BLaER1 treated with 17β-estradiol and CSF1 and Interleukin-3, amounts not matched to agents 10 nM and 100 nM (cell line): Measurements from ENCODE around the gene IST1.
A peak's percentile ranks its signal among the peaks of the same experiment; 100 is the strongest.
"Not testable (repeated sequence)": the region's sequence is repeated elsewhere in the genome, so short reads cannot be mapped to it uniquely, and the experiment has no call there.

Experiments used
- H3K27ac ChIP-seq, 11 experiments: shearing (Covaris generic); formaldehyde crosslinking; 2 replicates each; pipeline ENCODE4 v1.8.1; 2022
- H3K27me3 ChIP-seq, 11 experiments: shearing (Covaris generic); formaldehyde crosslinking; 2 replicates each; pipeline ENCODE4 v1.8.1; 2022
- H3K36me3 ChIP-seq, 11 experiments: shearing (Covaris generic); formaldehyde crosslinking; 2 replicates each; pipeline ENCODE4 v1.8.1; 2022
- H3K4me1 ChIP-seq, 10 experiments: shearing (Covaris generic); formaldehyde crosslinking; 2 replicates each; pipeline ENCODE4 v1.8.1; 2022
- H3K4me2 ChIP-seq, 11 experiments: shearing (Covaris generic); formaldehyde crosslinking; 2 replicates each; pipeline ENCODE4 v1.8.1; 2022
- H3K4me3 ChIP-seq, 10 experiments: shearing (Covaris generic); formaldehyde crosslinking; 2 replicates each; pipeline ENCODE4 v1.8.1; 2022
- H3K9ac ChIP-seq, 11 experiments: shearing (Covaris generic); formaldehyde crosslinking; 2 replicates each; pipeline ENCODE4 v1.8.1; 2022
- H3K9me3 ChIP-seq, 11 experiments: shearing (Covaris generic); formaldehyde crosslinking; replicated peaks in 1 of 11; 2 replicates each; pipeline ENCODE4 v1.8.1; 2022
- H4K20me1 ChIP-seq, 11 experiments: shearing (Covaris generic); formaldehyde crosslinking; 2 replicates each; pipeline ENCODE4 v1.8.1; 2022
- Cebpa-rat ChIP-seq, 11 experiments: shearing (Covaris generic); IDR thresholded peaks; 2 replicates each; pipeline ENCODE4 v1.8.1; 2022

Gene IST1

GRCh38 chr16:71903608-71904007 lies 8.3 kb downstream of the IST1 start:
- Histone ChIP-seq H4K20me1 (peaks cover 100% of the 10 kb centered on the region in 11 experiments), H3K4me2 (peak overlapping the region in 3 of 11 experiments; percentile 1 to 50 (median 8); a peak in 4 of 22 replicates)
- TF ChIP-seq Cebpa-rat (IDR thresholded peaks at IDR 0.05) = no peak

GRCh38 chr16:71904239-71904638 lies 8.9 kb downstream of the IST1 start:
- Histone ChIP-seq H3K4me3 (no peak overlapping the region), H3K9ac (no peak overlapping the region), H3K4me1 (peaks cover 17 to 89% (median 34%) of the 10 kb centered on the region in 10 experiments; a peak in 19 of 20 replicates), H3K9me3 (peaks cover 0 to 28% (median 14%) of the 10 kb centered on the region in 11 experiments; a peak in 16 of 22 replicates), H3K27me3 (no peaks in the 10 kb centered on the region), H3K27ac (0 out of 22 replicates have a peak overlapping the region, but pooled peaks of 1 of the 11 experiments have one; percentile 6), H3K36me3 (peaks cover 35 to 89% (median 68%) of the 10 kb centered on the region in 11 experiments), H3K4me2 (0 out of 22 replicates have a peak overlapping the region, but pooled peaks of 3 of the 11 experiments have one; percentile 9 to 50 (median 26)), H4K20me1 (peaks cover 100% of the 10 kb centered on the region in 11 experiments)
- TF ChIP-seq Cebpa-rat (IDR thresholded peaks at IDR 0.05) = no peak

More at GRCh38 chr16:71903608-71904007, 8.3 kb downstream of the IST1 start:
- H3K9me3 ChIP-seq = peaks cover 0 to 22% (median 8%) of the 10 kb centered on the region in 11 experiments; a peak in 14 of 22 replicates
- peaks cover 22 to 95% (median 39%) of the 10 kb centered on the region in 10 experiments; a peak in 19 of 20 replicates for H3K4me1 ChIP-seq
- H3K36me3 ChIP-seq = peaks cover 29 to 89% (median 68%) of the 10 kb centered on the region in 11 experiments; a peak in 21 of 22 replicates
- H3K9ac ChIP-seq = no peak overlapping the region
- no peak overlapping the region for H3K4me3 ChIP-seq
- H3K27ac ChIP-seq = no peak overlapping the region
- H3K27me3 ChIP-seq = no peaks in the 10 kb centered on the region

- not testable (repeated sequence) for H3K27me3 ChIP-seq, H3K4me3 ChIP-seq, H3K27ac ChIP-seq
- Histone ChIP-seq H3K4me1 (peaks cover 7 to 73% (median 20%) of the 10 kb centered on the region in 10 experiments; a peak in 15 of 20 replicates), H3K4me2 (peak overlapping the region in 4 of 11 experiments; percentile 12 to 37 (median 23); a peak in 6 of 22 replicates), H4K20me1 (peaks cover 100% of the 10 kb centered on the region in 11 experiments), H3K9ac (0 out of 22 replicates have a peak overlapping the region, but pooled peaks of 1 of the 11 experiments have one; percentile 19), H3K36me3 (peaks cover 47 to 99% (median 82%) of the 10 kb centered on the region in 11 experiments), H3K9me3 (peaks cover 0 to 39% (median 24%) of the 10 kb centered on the region in 11 experiments; a peak in 17 of 22 replicates)
Measured at GRCh38 chr16:71905765-71906164, 10.4 kb downstream of the IST1 start.

- no peak overlapping the region for H3K4me3 ChIP-seq
- no peaks in the 10 kb centered on the region for H3K27me3 ChIP-seq
- H3K9ac ChIP-seq = no peak overlapping the region
- peaks cover 0 to 69% (median 35%) of the 10 kb centered on the region in 11 experiments; a peak in 18 of 22 replicates for H3K9me3 ChIP-seq
- H3K4me1 ChIP-seq = peaks cover 0 to 56% (median 4%) of the 10 kb centered on the region in 10 experiments; a peak in 8 of 20 replicates
- H4K20me1 ChIP-seq = peaks cover 100% of the 10 kb centered on the region in 11 experiments
- TF ChIP-seq Cebpa-rat (IDR thresholded peaks at IDR 0.05) = no peak
- no peak overlapping the region for H3K27ac ChIP-seq
- H3K36me3 ChIP-seq = peaks cover 68 to 100% (median 98%) of the 10 kb centered on the region in 11 experiments
- H3K4me2 ChIP-seq = no peak overlapping the region
Measured at GRCh38 chr16:71911121-71911520, 15.8 kb downstream of the IST1 start.

- TF ChIP-seq Cebpa-rat (IDR thresholded peaks at IDR 0.05) = no peak
- Histone ChIP-seq H3K27me3 (no peaks in the 10 kb centered on the region), H3K4me3 (no peak overlapping the region), H3K9me3 (peaks cover 0 to 70% (median 50%) of the 10 kb centered on the region in 11 experiments; a peak in 17 of 22 replicates), H3K36me3 (peaks cover 73 to 100% (median 99%) of the 10 kb centered on the region in 11 experiments), H3K27ac (no peak overlapping the region), H3K9ac (no peak overlapping the region), H3K4me1 (peaks cover 0 to 48% (median 0%) of the 10 kb centered on the region in 10 experiments; a peak in 5 of 20 replicates), H3K4me2 (peak overlapping the region in 2 of 11 experiments; percentile 33 to 34; a peak in 4 of 22 replicates), H4K20me1 (peaks cover 98 to 100% (median 100%) of the 10 kb centered on the region in 11 experiments)
Measured at GRCh38 chr16:71912534-71913275, 17.4 kb downstream of the IST1 start.

GRCh38 chr16:71914802-71915201 lies 19.5 kb downstream of the IST1 start:
- Histone ChIP-seq H3K9me3 (peaks cover 8 to 72% (median 51%) of the 10 kb centered on the region in 11 experiments), H3K9ac (no peak overlapping the region), H3K4me2 (peak overlapping the region in 2 of 11 experiments; percentile 15 to 39; a peak in 3 of 22 replicates), H3K4me3 (no peak overlapping the region), H3K4me1 (peaks cover 0 to 61% (median 6%) of the 10 kb centered on the region in 10 experiments; a peak in 10 of 20 replicates), H4K20me1 (peaks cover 87 to 100% (median 100%) of the 10 kb centered on the region in 11 experiments), H3K27ac (no peak overlapping the region), H3K27me3 (no peaks in the 10 kb centered on the region), H3K36me3 (peaks cover 71 to 100% (median 99%) of the 10 kb centered on the region in 11 experiments)
- no peak for TF ChIP-seq Cebpa-rat (IDR thresholded peaks at IDR 0.05)

- peak overlapping the region in 2 of 11 experiments; percentile 15 to 39; a peak in 3 of 22 replicates for H3K4me2 ChIP-seq
- H3K4me3 ChIP-seq = no peak overlapping the region
- H3K27me3 ChIP-seq = no peaks in the 10 kb centered on the region
- H3K9me3 ChIP-seq = peaks cover 14 to 70% (median 48%) of the 10 kb centered on the region in 11 experiments
- peaks cover 0 to 66% (median 6%) of the 10 kb centered on the region in 10 experiments; a peak in 10 of 20 replicates for H3K4me1 ChIP-seq
- TF ChIP-seq Cebpa-rat (IDR thresholded peaks at IDR 0.05) = no peak
- no peak overlapping the region for H3K27ac ChIP-seq
- H3K9ac ChIP-seq = no peak overlapping the region
- peaks cover 71 to 100% (median 99%) of the 10 kb centered on the region in 11 experiments for H3K36me3 ChIP-seq
- H4K20me1 ChIP-seq = peaks cover 82 to 100% (median 100%) of the 10 kb centered on the region in 11 experiments
Measured at GRCh38 chr16:71915350-71915749, 20.0 kb downstream of the IST1 start.

- Histone ChIP-seq H3K27me3 (no peaks in the 10 kb centered on the region), H3K9ac (no peak overlapping the region), H3K4me1 (peaks cover 0 to 71% (median 6%) of the 10 kb centered on the region in 10 experiments; a peak in 10 of 20 replicates), H3K36me3 (peaks cover 81 to 100% (median 100%) of the 10 kb centered on the region in 11 experiments), H3K27ac (no peak overlapping the region), H3K4me3 (no peak overlapping the region), H3K9me3 (peaks cover 17 to 60% (median 45%) of the 10 kb centered on the region in 11 experiments), H3K4me2 (no peak overlapping the region), H4K20me1 (peaks cover 77 to 100% (median 99%) of the 10 kb centered on the region in 11 experiments)
- no peak for TF ChIP-seq Cebpa-rat (IDR thresholded peaks at IDR 0.05)
Measured at GRCh38 chr16:71916397-71916920, 21.1 kb downstream of the IST1 start.
